A549 (cell line): Measurements from ENCODE around the gene MON2. TPM values are rescaled to one million over a fixed set of nuclear protein-coding genes. Genes with fewer than 3 reads are reported as not detected.

ENCODE experiments used
- ATAC-seq, 2 experiments: fragments of 200-7000 bp in 1 of 2; fragments of >200 bp in 1 of 2; cut with Nextera tagmentation in 1 of 2; cut with Tn5 transposase in 1 of 2; 3 replicates each; pipeline versions ENCODE4 v1.8.0 to v1.9.1; 2018 to 2020; ENCODE audit warnings: mild to moderate bottlenecking in 1 of 2, moderate library complexity in 1 of 2
- CTCF ChIA-PET: fragments of 300-600 bp; sonication (Branson Sonifier 250); formaldehyde crosslinking; extraction: SDS; loops from one replicate; lab custom pipeline; 2021; ENCODE audit warnings: antibody characterized with exemption, inconsistent platforms; lab: Yijun Ruan, JAX
- POLR2A ChIA-PET: fragments of 350-600 bp; formaldehyde crosslinking; extraction: SDS; loops from one replicate; lab custom pipeline; 2021; ENCODE audit warnings: antibody characterized with exemption, inconsistent platforms; lab: Yijun Ruan, JAX
- DNase-seq, 2 experiments: peaks; one replicate each; pipeline versions ENCODE4 v3.0.0 to v3.0.0-alpha.2; 2011 to 2016; ENCODE audit warnings: low read depth in 1 of 2, low spot score in 1 of 2
- FAIRE-seq: peaks from 2 replicates; lab custom pipeline; 2011; peaks lifted over from hg19 to GRCh38; lab: Jason Lieb, UNC
- H3K27ac ChIP-seq, 2 experiments: fragments of >200 bp; sonication (Bioruptor Twin); formaldehyde crosslinking; 3 replicates each; pipeline ENCODE4 v1.5.1; 2016 to 2017
- H3K4me1 ChIP-seq: fragments of >200 bp; sonication (Bioruptor Twin); formaldehyde crosslinking; 3 replicates; pipeline ENCODE4 v1.6.1; 2016
- H3K4me2 ChIP-seq: fragments of >200 bp; sonication (Bioruptor Twin); formaldehyde crosslinking; 3 replicates; pipeline ENCODE4 v1.6.1; 2016
- H3K4me3 ChIP-seq: fragments of >200 bp; sonication (Bioruptor Twin); formaldehyde crosslinking; 3 replicates; pipeline ENCODE4 v1.5.1; 2016
- H3K9me3 ChIP-seq: fragments of >200 bp; sonication (Bioruptor Twin); formaldehyde crosslinking; 3 replicates; pipeline ENCODE4 v1.6.1; 2016
- BHLHE40 ChIP-seq: IDR thresholded peaks from 2 replicates; pipeline ENCODE4 v1.6.1; 2012; ENCODE audit warnings: low read depth, low read length, inconsistent platforms
- CEBPB ChIP-seq, 2 experiments: fragments of >200 bp in 1 of 2; sonication (Bioruptor Twin) in 1 of 2; formaldehyde crosslinking in 1 of 2; IDR thresholded peaks; 2 replicates each; pipeline ENCODE4 v1.6.1; 2012 to 2016
- CHD4 ChIP-seq: fragments of 200-600 bp; sonication (generic); IDR thresholded peaks from 2 replicates; pipeline ENCODE4 v1.6.1; 2016; ENCODE audit warnings: antibody characterized with exemption, mild to moderate bottlenecking, borderline replicate concordance
- E2F6 ChIP-seq: IDR thresholded peaks from 2 replicates; pipeline ENCODE4 v1.6.1; 2012; ENCODE audit warnings: low read depth, borderline replicate concordance
- EHMT2 ChIP-seq: fragments of 200-600 bp; sonication (generic); IDR thresholded peaks from 2 replicates; pipeline ENCODE4 v1.6.1; 2016; ENCODE audit warnings: antibody characterized with exemption, low read depth, mild to moderate bottlenecking, moderate library complexity
- EP300 ChIP-seq, 2 experiments: fragments of >200 bp; sonication (Bioruptor Twin); formaldehyde crosslinking; IDR thresholded peaks; 2 replicates in 1 of 2; 3 replicates in 1 of 2; pipeline ENCODE4 v1.6.1; 2016 to 2017
- FOSB ChIP-seq: fragments of 250-450 bp; sonication (Bioruptor Pico); IDR thresholded peaks from 2 replicates; pipeline ENCODE4 v1.5.0; 2020; ENCODE audit warnings: mild to moderate bottlenecking, moderate library complexity
- HOXA7 ChIP-seq: fragments of 250-450 bp; sonication (Bioruptor Pico); IDR thresholded peaks from 2 replicates; pipeline ENCODE4 v1.5.0; 2020; ENCODE audit warnings: mild to moderate bottlenecking, moderate library complexity
- HOXB5 ChIP-seq: fragments of 250-450 bp; sonication (Bioruptor Pico); IDR thresholded peaks from 2 replicates; pipeline ENCODE4 v1.5.0; 2020; ENCODE audit warnings: mild to moderate bottlenecking, moderate library complexity
- JUN ChIP-seq, 2 experiments: fragments of >200 bp; sonication (Bioruptor Twin); formaldehyde crosslinking; IDR thresholded peaks; 2 replicates in 1 of 2; 3 replicates in 1 of 2; pipeline ENCODE4 v1.6.1; 2016 to 2017
- JUNB ChIP-seq: fragments of >200 bp; sonication (Bioruptor Twin); formaldehyde crosslinking; IDR thresholded peaks from 2 replicates; pipeline ENCODE4 v1.6.1; 2016
- KDM5A ChIP-seq: fragments of 200-600 bp; sonication (generic); IDR thresholded peaks from 2 replicates; pipeline ENCODE4 v1.6.1; 2016; ENCODE audit warnings: antibody characterized with exemption, mild to moderate bottlenecking
- MAX ChIP-seq: IDR thresholded peaks from 2 replicates; pipeline ENCODE4 v1.6.1; 2012
- MAZ ChIP-seq: fragments of 150-350 bp; IDR thresholded peaks from 2 replicates; pipeline ENCODE4 v1.6.1; 2014; ENCODE audit warnings: antibody characterized with exemption, low read depth, low read length, borderline replicate concordance
- MYC ChIP-seq: IDR thresholded peaks from 2 replicates; pipeline ENCODE4 v1.6.1; 2012; ENCODE audit warnings: mild to moderate bottlenecking, inconsistent platforms, low read length, improper control_type of control experiment, borderline replicate concordance
- NR3C1 ChIP-seq: fragments of >200 bp; sonication (Bioruptor Twin); formaldehyde crosslinking; IDR thresholded peaks from 3 replicates; pipeline ENCODE4 v1.6.1; 2017
- PBX3 ChIP-seq: IDR thresholded peaks from 2 replicates; pipeline ENCODE4 v1.6.1; 2012
- PHF8 ChIP-seq: fragments of 200-600 bp; sonication (generic); IDR thresholded peaks from 2 replicates; pipeline ENCODE4 v1.6.1; 2016; ENCODE audit warnings: low read depth, mild to moderate bottlenecking, antibody characterized with exemption, moderate library complexity, borderline replicate concordance
- POLR2A ChIP-seq: IDR thresholded peaks from 2 replicates; pipeline ENCODE4 v1.6.1; 2012; ENCODE audit warnings: mild to moderate bottlenecking, low read length
- POLR2AphosphoS2 ChIP-seq: conservative IDR thresholded peaks from 2 replicates; pipeline ENCODE4 v1.6.1; 2012; ENCODE audit warnings: low read length, improper control_type of control experiment, inconsistent platforms
- RAD21 ChIP-seq, 2 experiments: fragments of >200 bp in 1 of 2; sonication (Bioruptor Twin) in 1 of 2; formaldehyde crosslinking in 1 of 2; IDR thresholded peaks in 1 of 2; conservative IDR thresholded peaks in 1 of 2; 2 replicates in 1 of 2; 3 replicates in 1 of 2; pipeline ENCODE4 v1.6.1; 2012 to 2018; ENCODE audit warnings: inconsistent platforms in 1 of 2
- RCOR1 ChIP-seq: fragments of 150-350 bp; IDR thresholded peaks from 2 replicates; pipeline ENCODE4 v1.6.1; 2014; ENCODE audit warnings: antibody characterized with exemption, low read length, low read depth
- RNF2 ChIP-seq: fragments of 200-600 bp; sonication (generic); IDR thresholded peaks from 2 replicates; pipeline ENCODE4 v1.6.1; 2016; ENCODE audit warnings: low read depth, mild to moderate bottlenecking, antibody characterized with exemption, moderate library complexity, borderline replicate concordance
- SMC3 ChIP-seq: fragments of >200 bp; sonication (Bioruptor Twin); formaldehyde crosslinking; IDR thresholded peaks from 3 replicates; pipeline ENCODE4 v1.6.1; 2018; ENCODE audit warnings: inconsistent platforms
- TFCP2L1 ChIP-seq: fragments of 250-450 bp; sonication (Bioruptor Pico); IDR thresholded peaks from 2 replicates; pipeline ENCODE4 v1.5.0; 2021; ENCODE audit warnings: mild to moderate bottlenecking
- ZFP36 ChIP-seq: fragments of 450-650 bp; IDR thresholded peaks from 2 replicates; pipeline ENCODE4 v1.6.1; 2014; ENCODE audit warnings: borderline replicate concordance; ENCODE audit not compliant: partially characterized antibody
- WGBS: methylation state at CpG from one replicate; pipeline ENCODE4 v1.1.6; 2017; ENCODE audit errors: missing lambda C conversion rate; 5-methylcytosine and 5-hydroxymethylcytosine counted together
- polyA minus RNA-seq: library from RNA; depleted of rRNA, polyadenylated mRNA; stranded (reverse); fragments of >200 nt; gene quantifications from 2 replicates; pipeline ENCODE4 v1.2.3, GENCODE V29; 2011; rRNA and poly(A)+ RNA removed
- polyA plus RNA-seq, 4 experiments: library from polyadenylated mRNA; depleted of rRNA in 3 of 4; stranded (reverse); fragments of >200 nt; fragmentation: RNase III in 1 of 4; extraction: RNeasy Plus Mini Kit Qiagen cat#74134 plus additional on column Dnase treatment in 1 of 4; gene quantifications; 2 replicates in 3 of 4; 3 replicates in 1 of 4; pipeline ENCODE4 v1.2.3, GENCODE V29; 2011 to 2017
- TF ChIP-seq, protein P1 (sequence below): fragments of 250-450 bp; sonication (Bioruptor Pico); IDR thresholded peaks from 2 replicates; pipeline ENCODE4 v1.5.0; 2021; ENCODE audit warnings: mild to moderate bottlenecking, moderate library complexity, borderline replicate concordance
- TF ChIP-seq, protein P2 (sequence below): fragments of 250-450 bp; sonication (Bioruptor Pico); IDR thresholded peaks from 2 replicates; pipeline ENCODE4 v1.5.0; 2020; ENCODE audit warnings: low read depth, mild to moderate bottlenecking, moderate library complexity

MON2 gene, protein sequence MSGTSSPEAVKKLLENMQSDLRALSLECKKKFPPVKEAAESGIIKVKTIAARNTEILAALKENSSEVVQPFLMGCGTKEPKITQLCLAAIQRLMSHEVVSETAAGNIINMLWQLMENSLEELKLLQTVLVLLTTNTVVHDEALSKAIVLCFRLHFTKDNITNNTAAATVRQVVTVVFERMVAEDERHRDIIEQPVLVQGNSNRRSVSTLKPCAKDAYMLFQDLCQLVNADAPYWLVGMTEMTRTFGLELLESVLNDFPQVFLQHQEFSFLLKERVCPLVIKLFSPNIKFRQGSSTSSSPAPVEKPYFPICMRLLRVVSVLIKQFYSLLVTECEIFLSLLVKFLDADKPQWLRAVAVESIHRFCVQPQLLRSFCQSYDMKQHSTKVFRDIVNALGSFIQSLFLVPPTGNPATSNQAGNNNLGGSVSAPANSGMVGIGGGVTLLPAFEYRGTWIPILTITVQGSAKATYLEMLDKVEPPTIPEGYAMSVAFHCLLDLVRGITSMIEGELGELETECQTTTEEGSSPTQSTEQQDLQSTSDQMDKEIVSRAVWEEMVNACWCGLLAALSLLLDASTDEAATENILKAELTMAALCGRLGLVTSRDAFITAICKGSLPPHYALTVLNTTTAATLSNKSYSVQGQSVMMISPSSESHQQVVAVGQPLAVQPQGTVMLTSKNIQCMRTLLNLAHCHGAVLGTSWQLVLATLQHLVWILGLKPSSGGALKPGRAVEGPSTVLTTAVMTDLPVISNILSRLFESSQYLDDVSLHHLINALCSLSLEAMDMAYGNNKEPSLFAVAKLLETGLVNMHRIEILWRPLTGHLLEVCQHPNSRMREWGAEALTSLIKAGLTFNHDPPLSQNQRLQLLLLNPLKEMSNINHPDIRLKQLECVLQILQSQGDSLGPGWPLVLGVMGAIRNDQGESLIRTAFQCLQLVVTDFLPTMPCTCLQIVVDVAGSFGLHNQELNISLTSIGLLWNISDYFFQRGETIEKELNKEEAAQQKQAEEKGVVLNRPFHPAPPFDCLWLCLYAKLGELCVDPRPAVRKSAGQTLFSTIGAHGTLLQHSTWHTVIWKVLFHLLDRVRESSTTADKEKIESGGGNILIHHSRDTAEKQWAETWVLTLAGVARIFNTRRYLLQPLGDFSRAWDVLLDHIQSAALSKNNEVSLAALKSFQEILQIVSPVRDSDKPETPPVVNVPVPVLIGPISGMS (N-terminal part only)
- polyA plus RNA-seq (2011; rRNA removed): 27.7 and 52.7 TPM in 2 replicates
- polyA plus RNA-seq (2012; cell fraction: cytosol; rRNA removed): 3.4 and 3.6 TPM in 2 replicates
- polyA plus RNA-seq (2012; cell fraction: nucleus; rRNA removed): 7.6 and 13.7 TPM in 2 replicates
- 17.1 to 18.9 TPM (median 18.8 TPM) in 3 replicates for polyA plus RNA-seq (2017; fragmentation: RNase III; extraction: RNeasy Plus Mini Kit Qiagen cat#74134 plus additional on column Dnase treatment)
- polyA minus RNA-seq: 34.1 and 39.4 TPM in 2 replicates

GRCh38 chr12:62466594-62467491 is at the start of gene MON2:
MON2 (plus strand) TSS chr12:62466826; CDS start chr12:62467208, 382 bp downstream.
- under 1% methylated on average over 29 of the region's 62 CpGs for WGBS
- H3K27ac ChIP-seq: peak within 1 kb of the TSS; percentile 92 to 96
- H3K4me3 ChIP-seq: peak within 1 kb of the TSS; percentile 84
- no peaks in the 10 kb centered on the region for H3K9me3 ChIP-seq
- TF ChIP-seq SMC3: no peak
- no peak for TF ChIP-seq HOXA7
- no peak for TF ChIP-seq JUNB
- no peak for TF ChIP-seq FOSB
- TF ChIP-seq, protein P1, sequence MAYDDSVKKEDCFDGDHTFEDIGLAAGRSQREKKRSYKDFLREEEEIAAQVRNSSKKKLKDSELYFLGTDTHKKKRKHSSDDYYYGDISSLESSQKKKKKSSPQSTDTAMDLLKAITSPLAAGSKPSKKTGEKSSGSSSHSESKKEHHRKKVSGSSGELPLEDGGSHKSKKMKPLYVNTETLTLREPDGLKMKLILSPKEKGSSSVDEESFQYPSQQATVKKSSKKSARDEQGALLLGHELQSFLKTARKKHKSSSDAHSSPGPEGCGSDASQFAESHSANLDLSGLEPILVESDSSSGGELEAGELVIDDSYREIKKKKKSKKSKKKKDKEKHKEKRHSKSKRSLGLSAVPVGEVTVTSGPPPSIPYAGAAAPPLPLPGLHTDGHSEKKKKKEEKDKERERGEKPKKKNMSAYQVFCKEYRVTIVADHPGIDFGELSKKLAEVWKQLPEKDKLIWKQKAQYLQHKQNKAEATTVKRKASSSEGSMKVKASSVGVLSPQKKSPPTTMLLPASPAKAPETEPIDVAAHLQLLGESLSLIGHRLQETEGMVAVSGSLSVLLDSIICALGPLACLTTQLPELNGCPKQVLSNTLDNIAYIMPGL (CRISPR knock-in tag): no peak
- TF ChIP-seq TFCP2L1 (CRISPR knock-in tag): no peak
- TF ChIP-seq EHMT2: no peak
- TF ChIP-seq BHLHE40: no peak
- TF ChIP-seq PBX3: no peak
- no peak for TF ChIP-seq RNF2
- peak; percentile 56 to 88; a peak in 4 of 5 replicates for TF ChIP-seq JUN (IDR thresholded peaks at IDR 0.05)
- no peak for TF ChIP-seq RCOR1
- TF ChIP-seq RAD21 (conservative IDR thresholded peaks at IDR 0.05 in 1 of 2, IDR thresholded peaks at IDR 0.05 in 1 of 2): no peak
- 0 out of 2 replicates have a peak, but pooled peaks have one; percentile 51 for TF ChIP-seq MYC
- no peak for TF ChIP-seq CEBPB (IDR thresholded peaks at IDR 0.05)
- TF ChIP-seq KDM5A: peak; percentile 66
- TF ChIP-seq, protein P2, sequence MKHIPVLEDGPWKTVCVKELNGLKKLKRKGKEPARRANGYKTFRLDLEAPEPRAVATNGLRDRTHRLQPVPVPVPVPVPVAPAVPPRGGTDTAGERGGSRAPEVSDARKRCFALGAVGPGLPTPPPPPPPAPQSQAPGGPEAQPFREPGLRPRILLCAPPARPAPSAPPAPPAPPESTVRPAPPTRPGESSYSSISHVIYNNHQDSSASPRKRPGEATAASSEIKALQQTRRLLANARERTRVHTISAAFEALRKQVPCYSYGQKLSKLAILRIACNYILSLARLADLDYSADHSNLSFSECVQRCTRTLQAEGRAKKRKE: no peak
- TF ChIP-seq PHF8: peak; percentile 96
- TF ChIP-seq POLR2AphosphoS2: no peak
- TF ChIP-seq HOXB5 (CRISPR knock-in tag): no peak
- peak; percentile 61; the same call in 1 of the 2 replicates for TF ChIP-seq E2F6
- TF ChIP-seq ZFP36: no peak
- no peak for TF ChIP-seq MAZ
- no peak for TF ChIP-seq CHD4
- TF ChIP-seq POLR2A: peak; percentile 88
- peak; percentile 65; the same call in 1 of the 2 replicates for TF ChIP-seq MAX
- no peak for TF ChIP-seq NR3C1
- TF ChIP-seq EP300 (IDR thresholded peaks at IDR 0.05): no peak
- TF ChIP-seq, all 56 proteins: peak for 7
- Histone ChIP-seq H3K4me1 (peaks cover 17% of the 10 kb centered on the region), H3K4me2 (peak within 1 kb of the TSS; percentile 91)
- POLR2A ChIA-PET: interaction anchor here (0.8 to 1.1 kb wide), 4 partner anchors 9 to 319 kb away, joined by 3 to 6 read pairs (median 4); no protein-coding TSS in a partner anchor
- DNase-seq (peak; percentile 87 to 89), ATAC-seq (peak; percentile 99 to 100), FAIRE-seq (no peak)
- CTCF ChIA-PET: interaction anchor here (0.6 to 1.9 kb wide), 9 partner anchors 9 to 603 kb away, joined by 3 to 9 read pairs (median 3); no protein-coding TSS in a partner anchor
